ENCODE results near the gene APC2.
"Not testable (repeated sequence)": the region's sequence is repeated elsewhere in the genome, so short reads cannot be mapped to it uniquely, and the experiment has no call there.

APC2 gene

DNA sequence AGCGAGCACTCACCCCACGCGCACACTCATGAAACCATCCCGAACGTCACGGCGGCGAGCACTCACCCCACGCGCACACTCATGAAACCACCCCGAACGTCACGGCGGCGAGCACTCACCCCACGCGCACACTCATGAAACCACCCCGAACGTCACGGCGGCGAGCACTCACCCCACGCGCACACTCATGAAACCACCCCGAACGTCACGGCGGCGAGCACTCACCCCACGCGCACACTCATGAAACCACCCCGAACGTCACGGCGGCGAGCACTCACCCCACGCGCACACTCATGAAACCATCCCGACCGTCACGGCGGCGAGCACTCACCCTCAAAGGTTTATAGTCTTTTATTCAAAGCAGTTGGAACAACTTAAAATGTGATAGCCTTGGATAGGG, 29.8 kb upstream of the APC2 start:
- not testable (repeated sequence) for H3K36me3 ChIP-seq (ENCODE audit: control insufficient read depth, insufficient read depth, low read length); H3K27me3 ChIP-seq (ENCODE audit: control insufficient read depth, insufficient read depth, low read length); H3K9me3 ChIP-seq (ENCODE audit: control insufficient read depth, low read length); H3K4me3 ChIP-seq (ENCODE audit: low read length); H3K9ac ChIP-seq (ENCODE audit: low read length)
- peaks cover 41% of the 10 kb centered on the region for H3K4me1 ChIP-seq (ENCODE audit: control insufficient read depth, insufficient read depth, low read length)

- H3K36me3 ChIP-seq (ENCODE audit: control insufficient read depth, insufficient read depth, low read length): peaks cover 9% of the 10 kb centered on the region
- no peaks in the 10 kb centered on the region for H3K27me3 ChIP-seq (ENCODE audit: control insufficient read depth, insufficient read depth, low read length)
- no peak overlapping the region for H3K9ac ChIP-seq (ENCODE audit: low read length)
Measured at GRCh38 chr19:1420590-1420989, 29.3 kb upstream of the APC2 start.

GRCh38 chr19:1421218-1421957, 28.5 kb upstream of the APC2 start:
- Histone ChIP-seq H3K4me1 (ENCODE audit: control insufficient read depth, insufficient read depth, low read length) (peaks cover 28% of the 10 kb centered on the region), H3K9ac (ENCODE audit: low read length) (no peak overlapping the region), H3K9me3 (ENCODE audit: control insufficient read depth, low read length) (no peaks in the 10 kb centered on the region), H3K4me3 (ENCODE audit: low read length) (no peak overlapping the region), H3K36me3 (ENCODE audit: control insufficient read depth, insufficient read depth, low read length) (peaks cover 10% of the 10 kb centered on the region), H3K27me3 (ENCODE audit: control insufficient read depth, insufficient read depth, low read length) (no peaks in the 10 kb centered on the region)

More at GRCh38 chr19:1420590-1420989, 29.3 kb upstream of the APC2 start:
- no peaks in the 10 kb centered on the region for H3K9me3 ChIP-seq (ENCODE audit: control insufficient read depth, low read length)
- peaks cover 36% of the 10 kb centered on the region for H3K4me1 ChIP-seq (ENCODE audit: control insufficient read depth, insufficient read depth, low read length)
- no peak overlapping the region for H3K4me3 ChIP-seq (ENCODE audit: low read length)

DNA sequence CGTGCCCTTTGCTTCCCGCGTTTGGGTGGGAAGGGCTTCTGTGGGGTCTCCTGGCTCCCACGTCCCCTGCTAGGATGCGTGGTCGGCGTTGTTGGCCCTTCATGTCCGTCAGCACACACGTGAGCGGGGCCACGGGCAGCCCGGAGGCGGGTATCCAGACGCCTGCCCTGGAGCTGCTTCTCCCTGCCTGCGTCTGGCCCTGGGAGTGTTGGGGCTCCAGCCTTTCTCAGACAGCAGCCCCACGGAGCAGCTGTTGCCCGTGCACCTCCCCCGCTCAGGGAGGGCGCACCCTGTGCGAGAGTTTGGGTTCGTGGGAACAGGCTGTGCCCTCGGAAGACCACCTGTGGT, 28.0 kb upstream of the APC2 start:
- H3K4me1 ChIP-seq (ENCODE audit: control insufficient read depth, insufficient read depth, low read length): peaks cover 22% of the 10 kb centered on the region
- no peaks in the 10 kb centered on the region for H3K9me3 ChIP-seq (ENCODE audit: control insufficient read depth, low read length)
- H3K27me3 ChIP-seq (ENCODE audit: control insufficient read depth, insufficient read depth, low read length): no peaks in the 10 kb centered on the region
- no peak overlapping the region for H3K4me3 ChIP-seq (ENCODE audit: low read length)
- peaks cover 10% of the 10 kb centered on the region for H3K36me3 ChIP-seq (ENCODE audit: control insufficient read depth, insufficient read depth, low read length)
- no peak overlapping the region for H3K9ac ChIP-seq (ENCODE audit: low read length)

DNA sequence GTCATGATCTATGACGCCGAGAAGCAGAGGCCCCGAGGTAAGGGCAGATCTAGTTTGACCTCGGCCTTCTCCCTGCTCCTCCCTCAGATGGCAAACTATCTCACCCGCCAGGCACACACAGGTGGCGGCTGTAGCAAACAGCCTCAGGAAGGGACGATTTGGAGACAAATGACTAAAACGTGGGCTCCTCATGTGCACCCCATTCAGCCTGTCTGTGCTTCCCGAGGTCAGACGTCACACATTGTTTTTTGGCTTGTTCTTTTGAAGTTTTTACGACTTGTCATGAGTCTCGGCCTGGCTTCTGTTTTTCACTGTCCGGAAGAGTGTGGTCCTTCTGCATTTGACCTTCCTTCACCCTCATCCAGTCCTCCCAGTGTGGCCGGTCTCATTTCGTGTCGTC, 27.6 kb upstream of the APC2 start:
- no peaks in the 10 kb centered on the region for H3K9me3 ChIP-seq (ENCODE audit: control insufficient read depth, low read length)
- no peaks in the 10 kb centered on the region for H3K27me3 ChIP-seq (ENCODE audit: control insufficient read depth, insufficient read depth, low read length)
- peaks cover 18% of the 10 kb centered on the region for H3K4me1 ChIP-seq (ENCODE audit: control insufficient read depth, insufficient read depth, low read length)
- peaks cover 10% of the 10 kb centered on the region for H3K36me3 ChIP-seq (ENCODE audit: control insufficient read depth, insufficient read depth, low read length)
- H3K9ac ChIP-seq (ENCODE audit: low read length): no peak overlapping the region
- no peak overlapping the region for H3K4me3 ChIP-seq (ENCODE audit: low read length)

GRCh38 chr19:1422943-1423342, 27.0 kb upstream of the APC2 start:
- H3K36me3 ChIP-seq (ENCODE audit: control insufficient read depth, insufficient read depth, low read length): peaks cover 10% of the 10 kb centered on the region
- H3K9ac ChIP-seq (ENCODE audit: low read length): no peak overlapping the region
- H3K4me1 ChIP-seq (ENCODE audit: control insufficient read depth, insufficient read depth, low read length): peaks cover 14% of the 10 kb centered on the region
- no peak overlapping the region for H3K4me3 ChIP-seq (ENCODE audit: low read length)
- no peaks in the 10 kb centered on the region for H3K27me3 ChIP-seq (ENCODE audit: control insufficient read depth, insufficient read depth, low read length)
- no peaks in the 10 kb centered on the region for H3K9me3 ChIP-seq (ENCODE audit: control insufficient read depth, low read length)

DNA sequence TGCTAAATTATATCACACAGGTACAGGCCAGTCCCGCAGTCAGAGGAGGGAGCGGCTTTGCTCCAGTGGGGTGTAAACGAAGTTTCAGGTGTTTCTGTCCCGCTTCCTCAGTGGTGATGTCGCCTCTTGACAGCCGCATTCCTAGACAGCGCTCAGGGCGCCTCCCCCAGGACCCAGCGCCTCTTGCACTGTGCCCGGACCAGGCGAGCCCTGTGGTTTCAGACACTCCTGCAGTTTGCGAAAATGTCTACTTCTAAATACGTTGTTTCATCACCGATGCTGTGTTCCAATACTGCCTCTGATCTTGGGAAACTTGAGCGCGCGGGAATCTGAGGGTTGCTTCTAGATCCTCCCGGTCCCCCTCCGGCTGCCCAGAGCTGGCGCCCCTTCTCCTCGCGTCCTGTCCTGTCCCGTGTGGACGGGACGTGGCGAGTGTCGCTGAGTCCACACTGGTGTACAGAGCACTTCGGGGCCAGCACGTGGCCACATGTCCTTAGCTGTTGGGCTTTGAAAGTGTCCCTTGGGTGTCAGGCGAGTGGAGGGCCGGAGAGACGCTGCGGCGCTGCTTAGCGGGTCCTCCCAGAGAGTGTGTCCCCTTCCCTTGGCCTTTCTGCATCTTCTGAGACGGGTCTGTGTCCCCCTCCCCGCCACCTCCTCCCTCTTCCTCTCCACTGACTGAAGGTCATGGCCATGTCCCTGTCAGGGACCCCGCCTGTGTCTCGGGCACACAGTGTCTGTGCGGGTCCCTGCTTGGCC, 26.3 kb upstream of the APC2 start:
- peaks cover 7% of the 10 kb centered on the region for H3K4me1 ChIP-seq (ENCODE audit: control insufficient read depth, insufficient read depth, low read length)
- peaks cover 10% of the 10 kb centered on the region for H3K36me3 ChIP-seq (ENCODE audit: control insufficient read depth, insufficient read depth, low read length)
- H3K9ac ChIP-seq (ENCODE audit: low read length): no peak overlapping the region
- no peak overlapping the region for H3K4me3 ChIP-seq (ENCODE audit: low read length)
- no peaks in the 10 kb centered on the region for H3K27me3 ChIP-seq (ENCODE audit: control insufficient read depth, insufficient read depth, low read length)
- no peaks in the 10 kb centered on the region for H3K9me3 ChIP-seq (ENCODE audit: control insufficient read depth, low read length)

DNA sequence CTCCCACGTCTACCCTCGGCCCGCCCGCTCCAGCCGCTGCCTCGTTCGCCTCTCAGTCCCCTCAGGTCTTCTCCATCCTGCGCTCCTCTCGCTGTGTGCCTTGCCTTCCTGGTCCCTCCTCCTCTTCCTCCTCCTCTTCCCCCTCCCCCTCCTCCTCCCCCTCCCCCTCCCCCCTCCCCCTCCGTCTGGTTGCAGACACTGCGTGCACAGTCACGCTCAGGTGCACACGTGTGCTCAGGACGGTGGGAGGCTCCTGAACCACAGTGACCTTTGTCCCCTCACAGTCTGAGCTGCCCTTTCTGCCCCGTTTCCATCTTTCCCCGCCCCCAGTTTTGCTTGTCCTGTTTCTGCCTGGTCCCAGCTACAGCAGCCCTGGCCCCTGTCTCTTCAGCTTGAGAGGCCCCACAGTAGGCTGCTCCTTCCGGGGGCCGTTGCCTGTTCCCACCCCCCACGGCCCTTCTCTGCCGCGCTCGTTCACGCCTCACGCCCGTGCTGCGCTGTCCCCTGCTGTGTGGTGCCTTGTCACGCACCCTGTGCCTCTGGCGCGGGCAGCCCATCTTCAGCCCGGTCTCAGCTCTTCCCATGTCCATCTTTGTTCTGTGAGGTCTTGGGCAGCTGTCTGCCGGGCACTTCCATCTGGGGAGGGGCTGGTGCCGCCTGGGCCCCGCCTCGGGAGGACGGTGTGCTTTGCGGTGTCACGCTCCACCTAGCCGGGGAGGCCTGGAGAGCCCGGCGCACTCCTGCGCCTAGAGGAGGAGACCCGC, 25.5 kb upstream of the APC2 start:
- H3K9ac ChIP-seq (ENCODE audit: low read length): no peak overlapping the region
- H3K9me3 ChIP-seq (ENCODE audit: control insufficient read depth, low read length): no peaks in the 10 kb centered on the region
- H3K36me3 ChIP-seq (ENCODE audit: control insufficient read depth, insufficient read depth, low read length): peaks cover 8% of the 10 kb centered on the region
- H3K27me3 ChIP-seq (ENCODE audit: control insufficient read depth, insufficient read depth, low read length): no peaks in the 10 kb centered on the region
- H3K4me1 ChIP-seq (ENCODE audit: control insufficient read depth, insufficient read depth, low read length): peaks cover 10% of the 10 kb centered on the region
- H3K4me3 ChIP-seq (ENCODE audit: low read length): no peak overlapping the region

DNA sequence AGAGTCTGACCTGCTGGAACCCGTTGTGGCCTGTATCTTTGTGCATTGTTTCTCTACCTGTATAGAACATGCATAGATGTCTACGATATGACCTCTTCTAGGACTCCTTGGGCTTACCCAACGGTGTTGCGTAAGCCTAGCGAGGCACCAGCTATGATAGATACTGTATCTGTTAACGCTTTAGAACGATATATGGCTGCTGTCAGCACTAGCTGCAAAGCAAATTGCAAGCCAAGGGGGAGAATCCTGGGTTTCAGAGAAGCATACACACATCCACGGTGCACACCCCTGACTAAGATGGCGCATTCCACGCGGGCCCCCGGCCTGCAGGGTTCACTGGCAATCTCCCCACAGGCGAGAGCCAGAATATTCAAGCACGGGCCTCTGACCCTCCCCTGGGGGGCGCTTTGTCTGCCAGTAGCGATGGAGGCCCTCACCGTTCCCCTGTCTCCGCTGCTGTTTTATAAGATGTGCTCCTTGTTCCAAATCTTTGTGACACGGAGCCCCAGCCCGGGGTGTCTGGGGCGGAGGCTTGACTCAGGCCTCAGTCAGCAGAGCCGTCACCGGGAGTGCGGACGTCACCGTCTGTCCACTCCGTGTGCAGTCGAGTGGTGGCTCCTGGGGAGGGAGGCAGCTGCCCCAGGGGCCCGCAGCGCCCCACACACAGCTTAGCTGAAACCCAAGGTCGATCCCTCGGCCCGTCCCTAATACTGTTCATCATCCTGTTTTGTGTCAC, 24.7 kb upstream of the APC2 start:
- Histone ChIP-seq H3K36me3 (ENCODE audit: control insufficient read depth, insufficient read depth, low read length) (peaks cover 8% of the 10 kb centered on the region), H3K9ac (ENCODE audit: low read length) (no peak overlapping the region), H3K4me3 (ENCODE audit: low read length) (no peak overlapping the region), H3K9me3 (ENCODE audit: control insufficient read depth, low read length) (no peaks in the 10 kb centered on the region), H3K4me1 (ENCODE audit: control insufficient read depth, insufficient read depth, low read length) (peaks cover 18% of the 10 kb centered on the region), H3K27me3 (ENCODE audit: control insufficient read depth, insufficient read depth, low read length) (no peaks in the 10 kb centered on the region)

GRCh38 chr19:1425902-1426301, 24.0 kb upstream of the APC2 start:
- peaks cover 18% of the 10 kb centered on the region for H3K4me1 ChIP-seq (ENCODE audit: control insufficient read depth, insufficient read depth, low read length)
- no peak overlapping the region for H3K9ac ChIP-seq (ENCODE audit: low read length)
- H3K36me3 ChIP-seq (ENCODE audit: control insufficient read depth, insufficient read depth, low read length): peaks cover 8% of the 10 kb centered on the region
- no peak overlapping the region for H3K4me3 ChIP-seq (ENCODE audit: low read length)
- no peaks in the 10 kb centered on the region for H3K9me3 ChIP-seq (ENCODE audit: control insufficient read depth, low read length)
- H3K27me3 ChIP-seq (ENCODE audit: control insufficient read depth, insufficient read depth, low read length): no peaks in the 10 kb centered on the region

DNA sequence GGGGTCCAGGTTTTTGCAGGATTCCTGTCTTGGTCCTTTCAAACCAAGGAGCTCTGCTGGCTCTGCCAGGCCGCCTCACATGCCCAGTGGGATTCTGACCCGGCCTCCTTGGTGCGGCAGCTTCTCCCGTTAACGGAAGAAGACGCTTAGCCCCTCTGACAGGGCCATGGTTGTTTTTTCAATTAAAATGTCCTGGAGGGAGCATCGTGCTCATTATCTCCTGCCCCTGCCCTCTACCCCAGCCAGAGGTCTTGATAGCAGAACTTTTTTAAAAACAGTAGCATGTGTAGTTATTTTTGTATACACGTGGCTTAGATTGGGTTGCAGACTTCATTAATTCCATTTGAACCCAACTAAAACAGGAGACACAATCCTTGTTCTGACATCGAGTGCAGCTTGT, 23.2 kb upstream of the APC2 start:
- Histone ChIP-seq H3K9ac (ENCODE audit: low read length) (no peak overlapping the region), H3K4me3 (ENCODE audit: low read length) (no peak overlapping the region), H3K4me1 (ENCODE audit: control insufficient read depth, insufficient read depth, low read length) (peaks cover 18% of the 10 kb centered on the region), H3K9me3 (ENCODE audit: control insufficient read depth, low read length) (no peaks in the 10 kb centered on the region), H3K27me3 (ENCODE audit: control insufficient read depth, insufficient read depth, low read length) (no peaks in the 10 kb centered on the region), H3K36me3 (ENCODE audit: control insufficient read depth, insufficient read depth, low read length) (peaks cover 8% of the 10 kb centered on the region)

All from mucosa of stomach (tissue), 1 donor.